ENCODE results near the gene TMEM140. TPM values are rescaled to one million over a fixed set of nuclear protein-coding genes. Genes with fewer than 3 reads are reported as not detected.

The TMEM140 gene
- total and polyA plus RNA-seq, 9 of the 15 experiments (the other 6 are each of a cell fraction or from before 2014, with no cell fraction given): 0.03 to 0.82 (median 0.23) TPM

- TF ChIP-seq, protein P1, sequence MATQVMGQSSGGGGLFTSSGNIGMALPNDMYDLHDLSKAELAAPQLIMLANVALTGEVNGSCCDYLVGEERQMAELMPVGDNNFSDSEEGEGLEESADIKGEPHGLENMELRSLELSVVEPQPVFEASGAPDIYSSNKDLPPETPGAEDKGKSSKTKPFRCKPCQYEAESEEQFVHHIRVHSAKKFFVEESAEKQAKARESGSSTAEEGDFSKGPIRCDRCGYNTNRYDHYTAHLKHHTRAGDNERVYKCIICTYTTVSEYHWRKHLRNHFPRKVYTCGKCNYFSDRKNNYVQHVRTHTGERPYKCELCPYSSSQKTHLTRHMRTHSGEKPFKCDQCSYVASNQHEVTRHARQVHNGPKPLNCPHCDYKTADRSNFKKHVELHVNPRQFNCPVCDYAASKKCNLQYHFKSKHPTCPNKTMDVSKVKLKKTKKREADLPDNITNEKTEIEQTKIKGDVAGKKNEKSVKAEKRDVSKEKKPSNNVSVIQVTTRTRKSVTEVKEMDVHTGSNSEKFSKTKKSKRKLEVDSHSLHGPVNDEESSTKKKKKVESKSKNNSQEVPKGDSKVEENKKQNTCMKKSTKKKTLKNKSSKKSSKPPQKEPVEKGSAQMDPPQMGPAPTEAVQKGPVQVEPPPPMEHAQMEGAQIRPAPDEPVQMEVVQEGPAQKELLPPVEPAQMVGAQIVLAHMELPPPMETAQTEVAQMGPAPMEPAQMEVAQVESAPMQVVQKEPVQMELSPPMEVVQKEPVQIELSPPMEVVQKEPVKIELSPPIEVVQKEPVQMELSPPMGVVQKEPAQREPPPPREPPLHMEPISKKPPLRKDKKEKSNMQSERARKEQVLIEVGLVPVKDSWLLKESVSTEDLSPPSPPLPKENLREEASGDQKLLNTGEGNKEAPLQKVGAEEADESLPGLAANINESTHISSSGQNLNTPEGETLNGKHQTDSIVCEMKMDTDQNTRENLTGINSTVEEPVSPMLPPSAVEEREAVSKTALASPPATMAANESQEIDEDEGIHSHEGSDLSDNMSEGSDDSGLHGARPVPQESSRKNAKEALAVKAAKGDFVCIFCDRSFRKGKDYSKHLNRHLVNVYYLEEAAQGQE (IDR thresholded peaks at IDR 0.05; ENCODE audit: borderline replicate concordance): 0 out of 2 replicates have a peak, but pooled peaks have one; percentile 14
- TF ChIP-seq, protein P1 (CRISPR knock-in tag; IDR thresholded peaks at IDR 0.05; ENCODE audit: low read depth): no peak
- TF ChIP-seq NCOA4 (IDR thresholded peaks at IDR 0.05; ENCODE audit: partially characterized antibody) (no peak), NR4A1 (CRISPR knock-in tag; IDR thresholded peaks at IDR 0.05) (no peak), NR4A1 (tag; IDR thresholded peaks at IDR 0.05) (no peak), OTX1 (CRISPR knock-in tag; IDR thresholded peaks at IDR 0.05) (no peak), BCL6 (CRISPR knock-in tag; IDR thresholded peaks at IDR 0.05) (no peak), SMAD3 (CRISPR knock-in tag; conservative IDR thresholded peaks at IDR 0.05) (no peak), ZBTB49 (CRISPR knock-in tag; IDR thresholded peaks at IDR 0.05; ENCODE audit: borderline replicate concordance) (no peak), SREBF1 (IDR thresholded peaks at IDR 0.05; ENCODE audit: borderline replicate concordance, low read depth, low read length) (no peak), EP300 (IDR thresholded peaks at IDR 0.05; ENCODE audit: low read length) (peak; percentile 50), ZBTB5 (IDR thresholded peaks at IDR 0.05) (no peak)
- TF ChIP-seq, protein P2, sequence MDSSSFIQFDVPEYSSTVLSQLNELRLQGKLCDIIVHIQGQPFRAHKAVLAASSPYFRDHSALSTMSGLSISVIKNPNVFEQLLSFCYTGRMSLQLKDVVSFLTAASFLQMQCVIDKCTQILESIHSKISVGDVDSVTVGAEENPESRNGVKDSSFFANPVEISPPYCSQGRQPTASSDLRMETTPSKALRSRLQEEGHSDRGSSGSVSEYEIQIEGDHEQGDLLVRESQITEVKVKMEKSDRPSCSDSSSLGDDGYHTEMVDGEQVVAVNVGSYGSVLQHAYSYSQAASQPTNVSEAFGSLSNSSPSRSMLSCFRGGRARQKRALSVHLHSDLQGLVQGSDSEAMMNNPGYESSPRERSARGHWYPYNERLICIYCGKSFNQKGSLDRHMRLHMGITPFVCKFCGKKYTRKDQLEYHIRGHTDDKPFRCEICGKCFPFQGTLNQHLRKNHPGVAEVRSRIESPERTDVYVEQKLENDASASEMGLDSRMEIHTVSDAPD (CRISPR knock-in tag; IDR thresholded peaks at IDR 0.05): no peak
Observed at GRCh38 chr7:135147341-135147898, 452 bp upstream of the TMEM140 start (continued).

All from K562 (cell line).